H9 (cell line): ENCODE data around the gene NLRP5. TPM values are rescaled to one million over a fixed set of nuclear protein-coding genes. Genes with fewer than 3 reads are reported as not detected.

ENCODE experiments used
- DNase-seq: peaks from one replicate; pipeline ENCODE4 v3.0.0-alpha.2; 2017
- H2AFZ ChIP-seq: one replicate; pipeline ENCODE4 v1.6.1; 2013; ENCODE audit warnings: mild to moderate bottlenecking, low read length, control low read depth, moderate library complexity
- H2AK5ac ChIP-seq: 2 replicates; pipeline ENCODE4 v1.6.1; 2013; ENCODE audit warnings: low read length, control low read depth, mixed read lengths; ENCODE audit not compliant: insufficient read length
- H2BK120ac ChIP-seq: one replicate; pipeline ENCODE4 v1.6.1; 2013; ENCODE audit warnings: low read depth, mild to moderate bottlenecking, low read length, control low read depth, inconsistent platforms; ENCODE audit not compliant: poor library complexity, severe bottlenecking
- H2BK12ac ChIP-seq: 2 replicates; pipeline ENCODE4 v1.6.1; 2013; ENCODE audit warnings: low read length, control low read depth, mixed read lengths, low read depth; ENCODE audit not compliant: insufficient read length
- H2BK15ac ChIP-seq: 2 replicates; pipeline ENCODE4 v1.6.1; 2013; ENCODE audit warnings: low read depth, low read length, control low read depth
- H2BK20ac ChIP-seq: one replicate; pipeline ENCODE4 v1.6.1; 2013; ENCODE audit warnings: low read depth, mild to moderate bottlenecking, low read length, control low read depth, inconsistent platforms; ENCODE audit not compliant: poor library complexity, severe bottlenecking
- H2BK5ac ChIP-seq: 2 replicates; pipeline ENCODE4 v1.6.1; 2013; ENCODE audit warnings: low read length, control low read depth, mixed read lengths; ENCODE audit not compliant: insufficient read length
- H3K14ac ChIP-seq: 2 replicates; pipeline ENCODE4 v1.6.1; 2013; ENCODE audit warnings: low read length, control low read depth; ENCODE audit not compliant: insufficient read depth
- H3K18ac ChIP-seq: 2 replicates; pipeline ENCODE4 v1.6.1; 2013; ENCODE audit warnings: low read depth, mild to moderate bottlenecking, mixed read lengths, low read length, control low read depth; ENCODE audit not compliant: insufficient read length
- H3K23ac ChIP-seq: 2 replicates; pipeline ENCODE4 v1.6.1; 2013; ENCODE audit warnings: low read length, control low read depth, mixed read lengths, low read depth; ENCODE audit not compliant: insufficient read length
- H3K23me2 ChIP-seq: 2 replicates; pipeline ENCODE4 v1.6.1; 2013; ENCODE audit warnings: low read depth, mild to moderate bottlenecking, mixed read lengths, low read length, control low read depth; ENCODE audit not compliant: insufficient read length, poor library complexity, severe bottlenecking
- H3K27ac ChIP-seq: 2 replicates; pipeline ENCODE4 v1.5.1; 2013; ENCODE audit warnings: low read length, control low read depth, mixed read lengths, low read depth; ENCODE audit not compliant: insufficient read length
- H3K27me3 ChIP-seq: 2 replicates; pipeline ENCODE4 v1.6.1; 2013; ENCODE audit warnings: low read length, control low read depth, inconsistent platforms; ENCODE audit not compliant: insufficient read depth
- H3K4ac ChIP-seq: 2 replicates; pipeline ENCODE4 v1.6.1; 2013; ENCODE audit warnings: low read depth, mild to moderate bottlenecking, control low read depth, inconsistent platforms, low read length, moderate library complexity
- H3K4me1 ChIP-seq: 2 replicates; pipeline ENCODE4 v1.6.1; 2013; ENCODE audit warnings: low read length, control low read depth, inconsistent platforms; ENCODE audit not compliant: insufficient read depth
- H3K4me2 ChIP-seq: 2 replicates; pipeline ENCODE4 v1.6.1; 2013; ENCODE audit warnings: low read length, control low read depth, mixed read lengths; ENCODE audit not compliant: insufficient read length, insufficient read depth
- H3K56ac ChIP-seq: 2 replicates; pipeline ENCODE4 v1.6.1; 2013; ENCODE audit warnings: low read depth, mild to moderate bottlenecking, mixed read lengths, low read length, control low read depth; ENCODE audit not compliant: insufficient read length
- H3K79me1 ChIP-seq: 2 replicates; pipeline ENCODE4 v1.6.1; 2013; ENCODE audit warnings: low read depth, mild to moderate bottlenecking, moderate library complexity, low read length, control low read depth, inconsistent platforms; ENCODE audit not compliant: insufficient read depth, poor library complexity, severe bottlenecking
- H3K79me2 ChIP-seq: 2 replicates; pipeline ENCODE4 v1.6.1; 2013; ENCODE audit warnings: low read length, control low read depth, inconsistent platforms; ENCODE audit not compliant: insufficient read depth
- H3K9ac ChIP-seq: 2 replicates; pipeline ENCODE4 v1.6.1; 2013; ENCODE audit warnings: low read length, control low read depth, mixed read lengths; ENCODE audit not compliant: insufficient read length; ENCODE audit errors: extremely low read depth
- H3K9me3 ChIP-seq: one replicate; pipeline ENCODE4 v1.6.1; 2013; ENCODE audit warnings: low read depth, low read length, inconsistent platforms; ENCODE audit not compliant: control insufficient read depth
- H3T11ph ChIP-seq: one replicate; pipeline ENCODE4 v1.6.1; 2013; ENCODE audit warnings: mild to moderate bottlenecking, low read length, control low read depth, inconsistent platforms
- H4K20me1 ChIP-seq: one replicate; pipeline ENCODE4 v1.6.1; 2013; ENCODE audit not compliant: control insufficient read depth, insufficient read length, insufficient read depth
- H4K5ac ChIP-seq: 2 replicates; pipeline ENCODE4 v1.6.1; 2013; ENCODE audit warnings: low read depth, mild to moderate bottlenecking, mixed read lengths, low read length, control low read depth; ENCODE audit not compliant: insufficient read length
- H4K8ac ChIP-seq: replicated peaks from 2 replicates; pipeline ENCODE4 v1.6.1; 2013; ENCODE audit warnings: low read length, control low read depth, mixed read lengths, low read depth; ENCODE audit not compliant: insufficient read length
- H4K91ac ChIP-seq: 2 replicates; pipeline ENCODE4 v1.6.1; 2013; ENCODE audit warnings: low read depth, mild to moderate bottlenecking, moderate library complexity, mixed read lengths, low read length, control low read depth; ENCODE audit not compliant: insufficient read length
- H3K27ac Mint-ChIP-seq, 3 experiments: 2 replicates in 2 of 3; 3 replicates in 1 of 3; pipeline ENCODE4 v1.8.0; 2020 to 2021; ENCODE audit warnings: mixed read lengths in 3 of 3, mild to moderate bottlenecking in 1 of 3, moderate library complexity in 1 of 3
- H3K27me3 Mint-ChIP-seq: 2 replicates; pipeline ENCODE4 v1.8.0; 2021; ENCODE audit warnings: low read depth, mild to moderate bottlenecking, moderate library complexity, mixed read lengths
- H3K36me3 Mint-ChIP-seq, 3 experiments: 2 replicates in 2 of 3; 3 replicates in 1 of 3; pipeline ENCODE4 v1.8.0; 2020 to 2021; ENCODE audit warnings: low read depth in 3 of 3, mixed read lengths in 3 of 3; ENCODE audit not compliant: insufficient read depth in 1 of 3
- H3K4me1 Mint-ChIP-seq, 2 experiments: 2 replicates each; pipeline ENCODE4 v1.8.0; 2020; ENCODE audit warnings: mixed read lengths in 2 of 2
- H3K4me3 Mint-ChIP-seq, 2 experiments: 2 replicates in 1 of 2; 3 replicates in 1 of 2; pipeline ENCODE4 v1.8.0; 2020 to 2021; ENCODE audit warnings: mild to moderate bottlenecking in 2 of 2, mixed read lengths in 2 of 2, moderate library complexity in 1 of 2
- H3K9me3 Mint-ChIP-seq, 2 experiments: 2 replicates in 1 of 2; 3 replicates in 1 of 2; pipeline ENCODE4 v1.8.0; 2020; ENCODE audit warnings: mild to moderate bottlenecking in 2 of 2, mixed read lengths in 2 of 2, moderate library complexity in 1 of 2
- WGBS: extraction: QIAGEN DNeasy Blood & Tissue Kit; methylation state at CpG from one replicate; pipeline ENCODE4 v1.1.7; 2013; ENCODE audit warnings: missing lambda C conversion rate, low lambda C conversion rate, mixed read lengths; ENCODE audit not compliant: insufficient read length; ENCODE audit errors: extremely low coverage; 5-methylcytosine and 5-hydroxymethylcytosine counted together
- total RNA-seq: library from RNA; stranded (reverse); gene quantifications from 2 replicates; pipeline ENCODE4 v1.2.1, GENCODE V29; 2021
- TF ChIP-seq, protein P1 (sequence below): fragments of 200-600 bp; sonication (generic); conservative IDR thresholded peaks from 3 replicates; pipeline ENCODE4 v1.8.0; 2021; ENCODE audit warnings: antibody characterized with exemption, mild to moderate bottlenecking

The NLRP5 gene
- total RNA-seq, 1 experiment from 2014 or later: not detected

DNA sequence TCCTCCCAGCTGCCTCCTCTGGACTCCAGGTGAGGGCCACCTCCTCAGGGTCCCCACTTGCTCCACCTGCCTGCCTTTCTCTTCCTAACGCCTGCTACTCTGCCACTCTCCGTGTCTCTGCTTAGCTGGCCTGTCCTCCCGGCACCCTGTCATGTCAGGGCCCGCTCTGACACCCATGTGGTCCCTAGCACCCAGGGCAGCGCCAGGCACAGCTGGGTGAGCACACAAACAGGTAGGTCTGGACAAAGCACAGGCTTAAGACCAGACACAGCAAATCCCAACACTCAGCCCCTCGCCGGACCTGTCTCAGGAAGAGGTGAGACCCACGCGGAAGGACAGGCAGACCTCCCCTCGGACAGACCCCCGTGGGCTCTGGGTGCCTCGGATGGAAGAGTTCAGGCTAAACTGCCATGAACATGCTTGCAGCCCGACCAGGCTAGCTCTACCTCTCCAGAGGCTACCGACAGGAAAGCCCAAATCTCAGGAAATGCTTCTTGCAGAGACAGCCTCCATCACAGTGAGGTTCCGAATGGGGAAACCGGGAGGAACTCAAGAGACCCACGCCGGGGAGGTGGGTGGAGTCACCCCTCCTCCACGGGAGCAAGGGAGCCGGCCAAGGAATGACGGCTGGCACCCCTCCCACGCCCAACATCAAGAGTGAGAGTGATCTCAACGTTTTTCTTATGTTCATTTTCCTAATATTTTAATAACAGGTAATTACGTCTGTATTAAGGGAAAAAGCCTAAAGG is 122.0 kb downstream of the NLRP5 start:
- Histone ChIP-seq H3T11ph (no peak overlapping the region), H3K4me2 (no peak overlapping the region), H3K79me1 (no peaks in the 10 kb centered on the region), H4K91ac (no peak overlapping the region), H3K14ac (peak overlapping the region; percentile 39; the same call in 1 of the 2 replicates), H3K4me1 (peaks cover 13% of the 10 kb centered on the region), H2BK12ac (no peak overlapping the region), H3K27ac (no peak overlapping the region), H3K56ac (no peak overlapping the region), H2BK5ac (no peak overlapping the region), H3K23me2 (no peaks in the 10 kb centered on the region), H2AK5ac (no peak overlapping the region), H4K20me1 (peaks cover 3% of the 10 kb centered on the region), H3K23ac (no peak overlapping the region), H3K79me2 (peaks cover 64% of the 10 kb centered on the region; the same call in 1 of the 2 replicates), H4K8ac (no peak overlapping the region), H2BK15ac (no peak overlapping the region), H3K18ac (no peak overlapping the region), H2AFZ (no peak overlapping the region), H3K27me3 (no peaks in the 10 kb centered on the region), H2BK20ac (no peak overlapping the region), H3K9ac (no peak overlapping the region), H3K9me3 (no peaks in the 10 kb centered on the region), H3K4ac (no peak overlapping the region), H4K5ac (no peak overlapping the region), H2BK120ac (no peak overlapping the region)
- WGBS: no CpG with 5 or more reads among the region's 24 CpGs
- peak overlapping the region; percentile 77 to 91 (median 90); a peak in 6 of 7 replicates for H3K27ac Mint-ChIP-seq
- peak overlapping the region in 1 of 2 experiments; percentile 44; a peak in 1 of 5 replicates for H3K4me3 Mint-ChIP-seq
- H3K36me3 Mint-ChIP-seq: peaks cover 2 to 13% (median 4%) of the 10 kb centered on the region in 3 experiments; a peak in 5 of 7 replicates
- TF ChIP-seq, protein P1, sequence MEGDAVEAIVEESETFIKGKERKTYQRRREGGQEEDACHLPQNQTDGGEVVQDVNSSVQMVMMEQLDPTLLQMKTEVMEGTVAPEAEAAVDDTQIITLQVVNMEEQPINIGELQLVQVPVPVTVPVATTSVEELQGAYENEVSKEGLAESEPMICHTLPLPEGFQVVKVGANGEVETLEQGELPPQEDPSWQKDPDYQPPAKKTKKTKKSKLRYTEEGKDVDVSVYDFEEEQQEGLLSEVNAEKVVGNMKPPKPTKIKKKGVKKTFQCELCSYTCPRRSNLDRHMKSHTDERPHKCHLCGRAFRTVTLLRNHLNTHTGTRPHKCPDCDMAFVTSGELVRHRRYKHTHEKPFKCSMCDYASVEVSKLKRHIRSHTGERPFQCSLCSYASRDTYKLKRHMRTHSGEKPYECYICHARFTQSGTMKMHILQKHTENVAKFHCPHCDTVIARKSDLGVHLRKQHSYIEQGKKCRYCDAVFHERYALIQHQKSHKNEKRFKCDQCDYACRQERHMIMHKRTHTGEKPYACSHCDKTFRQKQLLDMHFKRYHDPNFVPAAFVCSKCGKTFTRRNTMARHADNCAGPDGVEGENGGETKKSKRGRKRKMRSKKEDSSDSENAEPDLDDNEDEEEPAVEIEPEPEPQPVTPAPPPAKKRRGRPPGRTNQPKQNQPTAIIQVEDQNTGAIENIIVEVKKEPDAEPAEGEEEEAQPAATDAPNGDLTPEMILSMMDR: no peak
- no peaks in the 10 kb centered on the region for H3K27me3 Mint-ChIP-seq
- no peak for DNase-seq
- H3K4me1 Mint-ChIP-seq: peaks cover 58 to 73% of the 10 kb centered on the region in 2 experiments
- no peaks in the 10 kb centered on the region for H3K9me3 Mint-ChIP-seq
